ENCODE data around the gene DGCR6L.
"Not testable (repeated sequence)": the region's sequence is repeated elsewhere in the genome, so short reads cannot be mapped to it uniquely, and the experiment has no call there.

DGCR6L gene

GRCh38 chr22:20291604-20292063, 28.2 kb downstream of the DGCR6L start:
- no peak for TF ChIP-seq CTCF (conservative IDR thresholded peaks at IDR 0.05; ENCODE audit: low read depth, low read length)
- H3K4me3 ChIP-seq (ENCODE audit: low read length): no peak overlapping the region
- DNase-seq (ENCODE audit: low read depth): no peak

GRCh38 chr22:20291249-20291586, 28.6 kb downstream of the DGCR6L start:
- H3K4me3 ChIP-seq (ENCODE audit: low read length): no peak overlapping the region
- no peak for TF ChIP-seq CTCF (conservative IDR thresholded peaks at IDR 0.05; ENCODE audit: low read depth, low read length)
- no peak for DNase-seq (ENCODE audit: low read depth)

GRCh38 chr22:20290578-20291248, 29.1 kb downstream of the DGCR6L start:
- no peak overlapping the region for H3K4me3 ChIP-seq (ENCODE audit: low read length)
- no peak for DNase-seq (ENCODE audit: low read depth)
- TF ChIP-seq CTCF (conservative IDR thresholded peaks at IDR 0.05; ENCODE audit: low read depth, low read length): no peak

GRCh38 chr22:20290045-20290392, 29.8 kb downstream of the DGCR6L start:
- no peak for TF ChIP-seq CTCF (conservative IDR thresholded peaks at IDR 0.05; ENCODE audit: low read depth, low read length)
- no peak overlapping the region for H3K4me3 ChIP-seq (ENCODE audit: low read length)
- no peak for DNase-seq (ENCODE audit: low read depth)

- DNase-seq (ENCODE audit: low read depth); H3K4me3 ChIP-seq (ENCODE audit: low read length): not testable (repeated sequence)
These were observed 30.4 kb downstream of the DGCR6L start for GRCh38 chr22:20289182-20290044.

GRCh38 chr22:20286784-20287423, 33.0 kb downstream of the DGCR6L start:
- DNase-seq (ENCODE audit: low read depth): not testable (repeated sequence)

GRCh38 chr22:20286312-20286660, 33.6 kb downstream of the DGCR6L start:
- DNase-seq (ENCODE audit: low read depth); H3K4me3 ChIP-seq (ENCODE audit: low read length): not testable (repeated sequence)

More at GRCh38 chr22:20286784-20287423, 33.0 kb downstream of the DGCR6L start:
- H3K4me3 ChIP-seq (ENCODE audit: low read length): not testable (repeated sequence)

- TF ChIP-seq CTCF (conservative IDR thresholded peaks at IDR 0.05; ENCODE audit: low read depth, low read length): peak; percentile 84
- DNase-seq (ENCODE audit: low read depth); H3K4me3 ChIP-seq (ENCODE audit: low read length): not testable (repeated sequence)
These were observed 34.2 kb downstream of the DGCR6L start for GRCh38 chr22:20285473-20286311.
